Measurements from ENCODE around the gene HYCC2.
"Not testable (repeated sequence)": the region's sequence is repeated elsewhere in the genome, so short reads cannot be mapped to it uniquely, and the experiment has no call there.

The HYCC2 gene

DNA sequence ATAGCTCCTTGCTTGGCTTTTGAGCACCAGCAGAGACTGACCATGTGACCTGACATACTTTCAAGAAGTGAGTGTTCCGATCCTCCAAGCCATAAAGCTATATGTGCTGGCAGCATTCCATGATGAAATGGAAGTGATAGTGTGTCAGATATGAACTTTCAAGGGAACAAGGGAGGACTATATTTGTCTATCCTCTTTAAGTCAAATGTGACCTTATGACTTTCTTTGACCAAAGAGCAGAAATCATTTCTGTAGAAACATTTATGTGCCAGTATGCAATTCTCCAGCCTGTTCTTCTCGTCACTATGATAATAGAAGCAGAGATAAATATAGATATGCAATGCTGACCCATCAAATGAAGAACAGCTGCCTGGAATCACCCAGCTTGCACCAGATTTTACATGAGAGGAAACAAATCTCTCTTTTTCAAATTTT lies 14.4 kb downstream of the HYCC2 start:
- TF ChIP-seq, protein P1, sequence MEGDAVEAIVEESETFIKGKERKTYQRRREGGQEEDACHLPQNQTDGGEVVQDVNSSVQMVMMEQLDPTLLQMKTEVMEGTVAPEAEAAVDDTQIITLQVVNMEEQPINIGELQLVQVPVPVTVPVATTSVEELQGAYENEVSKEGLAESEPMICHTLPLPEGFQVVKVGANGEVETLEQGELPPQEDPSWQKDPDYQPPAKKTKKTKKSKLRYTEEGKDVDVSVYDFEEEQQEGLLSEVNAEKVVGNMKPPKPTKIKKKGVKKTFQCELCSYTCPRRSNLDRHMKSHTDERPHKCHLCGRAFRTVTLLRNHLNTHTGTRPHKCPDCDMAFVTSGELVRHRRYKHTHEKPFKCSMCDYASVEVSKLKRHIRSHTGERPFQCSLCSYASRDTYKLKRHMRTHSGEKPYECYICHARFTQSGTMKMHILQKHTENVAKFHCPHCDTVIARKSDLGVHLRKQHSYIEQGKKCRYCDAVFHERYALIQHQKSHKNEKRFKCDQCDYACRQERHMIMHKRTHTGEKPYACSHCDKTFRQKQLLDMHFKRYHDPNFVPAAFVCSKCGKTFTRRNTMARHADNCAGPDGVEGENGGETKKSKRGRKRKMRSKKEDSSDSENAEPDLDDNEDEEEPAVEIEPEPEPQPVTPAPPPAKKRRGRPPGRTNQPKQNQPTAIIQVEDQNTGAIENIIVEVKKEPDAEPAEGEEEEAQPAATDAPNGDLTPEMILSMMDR (conservative IDR thresholded peaks at IDR 0.05) = no peak
- no peak for TF ChIP-seq ZFX (IDR thresholded peaks at IDR 0.05)
- H3K27ac ChIP-seq = no peak overlapping the region

DNA sequence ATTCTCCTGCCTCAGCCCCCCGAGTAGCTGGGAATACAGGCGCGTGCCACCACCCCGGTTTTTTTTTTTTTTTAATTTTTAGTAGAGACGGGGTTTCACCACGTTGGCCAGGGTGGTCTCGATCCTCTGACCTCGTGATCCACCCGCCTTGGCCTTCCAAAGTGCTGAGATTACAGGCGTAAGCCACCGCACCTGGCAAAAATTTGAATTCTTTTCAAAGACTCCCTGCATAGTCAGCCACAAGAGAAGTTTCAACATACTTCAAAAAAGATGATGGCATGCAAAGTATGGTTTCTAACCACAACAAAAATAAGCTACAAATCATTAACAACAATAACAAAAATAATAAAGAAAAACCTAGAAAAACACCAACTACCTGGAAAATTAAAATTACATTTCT lies 22.0 kb downstream of the HYCC2 start:
- H3K27ac ChIP-seq = no peak overlapping the region
- TF ChIP-seq ZFX (IDR thresholded peaks at IDR 0.05) = no peak
- TF ChIP-seq, protein P1 (conservative IDR thresholded peaks at IDR 0.05) = no peak

DNA sequence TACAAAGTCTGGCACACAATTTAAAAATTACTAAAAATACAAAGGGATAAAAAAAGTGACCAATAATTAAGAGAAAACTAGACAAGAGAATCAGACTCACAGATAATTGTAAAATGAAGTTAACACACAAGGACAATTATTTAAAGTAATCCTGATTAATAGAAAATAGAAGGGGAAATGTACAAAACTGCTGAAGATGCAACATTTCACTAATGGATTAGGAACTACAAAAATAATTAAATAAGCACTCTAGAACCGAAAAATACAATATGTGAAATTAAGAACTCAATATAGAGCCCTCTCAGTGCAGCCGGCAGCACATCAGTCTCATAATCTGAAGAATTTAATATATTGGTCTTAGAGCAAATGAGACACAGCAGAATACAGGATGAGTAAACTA lies 24.6 kb downstream of the HYCC2 start:
- no peak for TF ChIP-seq ZFX (IDR thresholded peaks at IDR 0.05)
- TF ChIP-seq, protein P1 (conservative IDR thresholded peaks at IDR 0.05) = no peak
- no peak overlapping the region for H3K27ac ChIP-seq

DNA sequence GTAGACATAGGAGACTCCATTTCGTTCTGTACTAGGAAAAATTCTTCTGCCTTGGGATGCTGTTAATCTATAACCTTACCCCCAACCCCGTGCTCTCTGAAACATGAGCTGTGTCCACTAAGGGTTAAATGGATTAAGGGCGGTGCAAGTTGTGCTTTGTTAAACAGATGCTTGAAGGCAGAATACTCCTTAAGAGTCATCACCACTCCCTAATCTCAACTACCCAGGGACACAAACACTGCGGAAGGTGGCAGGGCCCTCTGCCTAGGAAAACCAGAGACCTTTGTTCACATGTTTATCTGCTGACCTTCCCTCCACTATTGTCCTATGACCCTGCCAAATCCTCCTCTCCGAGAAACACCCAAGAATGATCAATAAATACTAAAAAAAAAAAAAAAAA lies 28.4 kb downstream of the HYCC2 start:
- H3K27ac ChIP-seq = not testable (repeated sequence)

DNA sequence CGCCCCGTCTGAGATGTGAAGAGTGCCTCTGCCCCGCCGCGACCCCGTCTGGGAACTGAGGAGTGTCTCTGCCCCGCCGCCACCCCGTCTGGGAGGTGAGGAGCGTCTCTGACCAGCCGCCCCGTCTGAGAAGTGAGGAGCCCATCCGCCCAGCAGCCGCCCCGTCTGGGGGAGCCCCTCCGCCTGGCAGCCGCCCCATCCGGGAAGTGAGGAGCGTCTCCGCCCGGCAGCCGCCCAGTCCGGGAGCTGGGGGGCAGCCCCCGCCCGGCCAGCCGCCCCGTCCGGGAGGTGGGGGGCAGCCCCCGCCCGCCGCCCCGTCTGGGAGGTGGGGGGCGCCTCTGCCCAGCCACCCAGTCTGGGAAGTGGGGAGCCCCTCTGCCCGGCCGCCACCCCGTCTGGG lies 29.0 kb downstream of the HYCC2 start:
- H3K27ac ChIP-seq = not testable (repeated sequence)

DNA sequence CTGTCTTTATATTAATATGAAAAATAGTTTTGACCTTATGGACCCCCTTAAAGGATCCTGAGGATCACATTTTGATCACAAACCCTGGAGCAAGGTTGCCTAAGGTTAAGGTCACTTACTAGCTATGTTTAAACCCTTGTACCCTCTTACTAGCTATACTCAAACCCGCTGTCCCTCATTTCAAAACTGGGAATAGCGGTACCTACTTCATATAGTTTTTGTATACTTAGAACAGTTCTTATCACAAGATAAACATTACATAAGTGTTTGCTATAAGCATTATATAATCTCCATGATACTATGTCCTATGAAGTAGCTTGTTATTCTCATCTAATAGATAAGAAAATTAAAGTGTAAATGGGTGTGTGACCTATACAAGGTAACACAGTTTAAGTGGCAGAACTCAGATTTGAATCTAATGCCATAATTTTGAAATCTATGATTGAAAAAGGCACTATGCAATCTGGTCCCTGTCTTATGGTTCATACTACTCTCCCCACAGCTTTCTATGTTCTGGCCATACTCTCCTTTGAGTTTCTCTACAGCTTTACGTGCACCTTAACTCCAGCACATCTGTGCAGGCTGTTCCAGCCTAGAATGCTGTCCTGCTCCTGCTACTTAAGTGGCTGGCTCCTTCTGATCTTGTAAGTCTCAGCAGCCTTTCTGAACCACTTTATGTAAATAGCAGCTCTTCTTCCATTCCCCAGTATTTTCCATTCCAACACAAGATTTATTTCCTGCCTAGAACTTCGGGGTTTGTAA lies 30.4 kb downstream of the HYCC2 start:
- H3K27ac ChIP-seq = no peak overlapping the region
- TF ChIP-seq, protein P1 (conservative IDR thresholded peaks at IDR 0.05) = no peak
- no peak for TF ChIP-seq ZFX (IDR thresholded peaks at IDR 0.05)

DNA sequence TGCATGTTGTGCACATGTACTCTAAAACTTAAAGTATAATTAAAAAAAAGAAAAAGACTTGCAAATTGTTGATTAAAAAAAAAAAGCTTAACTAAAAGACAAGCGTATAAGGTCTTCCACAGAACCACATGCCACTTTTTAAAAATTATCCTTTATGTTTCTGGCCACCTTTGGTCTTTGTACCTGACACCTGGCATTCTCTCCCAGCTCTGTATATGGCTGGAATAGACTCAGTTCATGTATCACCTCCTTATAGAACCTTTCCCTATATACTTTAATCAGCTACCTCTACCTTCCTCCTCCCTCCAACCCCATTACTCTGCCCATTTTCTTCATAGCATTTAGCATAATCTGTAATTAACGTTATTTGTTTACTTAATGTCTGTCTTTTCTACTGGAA lies 32.6 kb downstream of the HYCC2 start:
- no peak overlapping the region for H3K27ac ChIP-seq
- TF ChIP-seq, protein P1 (conservative IDR thresholded peaks at IDR 0.05) = no peak
- no peak for TF ChIP-seq ZFX (IDR thresholded peaks at IDR 0.05)

DNA sequence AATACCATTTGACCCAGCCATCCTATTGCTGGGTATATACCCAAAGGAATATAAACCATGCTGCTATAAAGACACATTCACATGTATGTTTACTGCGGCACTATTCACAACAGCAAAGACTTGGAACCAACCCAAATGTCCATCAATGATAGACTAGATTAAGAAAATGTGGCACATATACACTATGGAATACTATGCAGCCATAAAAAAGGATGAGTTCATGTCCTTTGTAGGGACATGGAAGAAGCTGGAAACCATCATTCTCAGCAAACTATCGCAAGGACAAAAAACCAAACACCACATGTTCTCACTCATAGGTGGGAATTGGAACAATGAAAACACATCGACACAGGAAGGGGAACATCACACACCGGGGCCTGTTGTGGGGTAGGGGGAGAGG lies 33.1 kb downstream of the HYCC2 start:
- H3K27ac ChIP-seq = not testable (repeated sequence)

DNA sequence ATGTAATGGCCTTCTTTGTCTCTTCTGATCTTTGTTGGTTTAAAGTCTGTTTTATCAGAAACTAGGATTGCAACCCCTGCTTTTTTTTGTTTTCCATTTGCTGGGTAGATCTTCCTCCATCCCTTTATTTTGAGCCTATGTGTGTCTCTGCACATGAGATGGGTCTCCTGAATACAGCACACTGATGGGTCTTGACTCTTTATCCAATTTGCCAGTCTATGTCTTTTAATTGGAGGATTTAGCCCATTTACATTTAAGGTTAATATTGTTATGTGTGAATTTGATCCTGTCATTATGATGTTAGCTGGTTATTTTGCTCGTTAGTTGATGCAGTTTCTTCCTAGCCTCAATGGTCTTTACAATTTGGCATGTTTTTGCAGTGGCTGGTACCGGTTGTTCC lies 37.1 kb downstream of the HYCC2 start:
- not testable (repeated sequence) for H3K27ac ChIP-seq

DNA sequence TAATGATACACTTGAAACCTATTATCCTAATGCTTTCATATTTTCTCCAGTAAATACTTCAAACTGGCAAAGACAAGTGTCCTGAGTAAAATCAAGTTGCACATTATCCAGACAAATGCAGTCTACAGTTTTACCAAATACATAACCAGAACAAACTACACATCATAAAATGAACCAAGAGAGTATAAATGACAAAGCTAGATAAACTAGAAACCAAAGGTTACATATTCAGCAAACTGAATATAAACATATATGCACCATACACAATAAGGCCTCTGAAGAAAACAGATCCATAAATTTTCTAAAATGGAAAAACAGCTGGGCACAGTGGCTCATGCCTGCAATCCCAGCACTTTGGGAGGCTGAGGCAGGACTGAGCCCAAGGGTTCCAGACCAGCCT lies 47.0 kb downstream of the HYCC2 start:
- no peak for TF ChIP-seq ZFX (IDR thresholded peaks at IDR 0.05)
- TF ChIP-seq, protein P1 (conservative IDR thresholded peaks at IDR 0.05) = no peak
- no peak overlapping the region for H3K27ac ChIP-seq

Data from C4-2B (cell line).